HG02759 (cell line): Measurements from ENCODE around the gene NEUROD6.

Source experiments
- ATAC-seq: cut with Tn5 transposase; IDR thresholded peaks from one replicate; pipeline ENCODE4 v1.9.1; 2021; ENCODE audit warnings: mild to moderate bottlenecking, moderate library complexity; ENCODE audit not compliant: unreplicated experiment

NEUROD6 gene

DNA sequence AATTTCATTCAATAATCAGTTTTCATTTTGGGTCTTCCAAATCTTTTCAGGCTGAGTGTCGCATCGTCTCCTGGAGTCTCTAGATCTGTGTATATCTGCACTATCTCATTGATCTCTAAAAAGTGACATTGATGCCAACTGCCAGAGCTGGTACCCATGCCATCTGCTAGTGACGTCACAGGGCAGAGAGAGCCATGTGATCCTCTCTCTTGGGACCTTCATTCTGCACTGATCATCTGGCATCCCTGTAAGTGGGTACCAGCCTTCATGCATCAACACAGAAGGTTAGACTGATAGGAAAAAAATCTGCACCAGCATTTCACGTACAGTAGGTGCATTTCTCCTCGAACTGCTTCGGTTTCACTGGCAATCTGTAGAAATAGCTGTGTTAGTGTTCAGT, at the start of gene NEUROD6:
Gene NEUROD6 (minus strand): TSS at position 124 of the 400 bp plus-strand sequence. CDS start 1,458 bp downstream, outside the sequence.
- ATAC-seq: no peak

DNA sequence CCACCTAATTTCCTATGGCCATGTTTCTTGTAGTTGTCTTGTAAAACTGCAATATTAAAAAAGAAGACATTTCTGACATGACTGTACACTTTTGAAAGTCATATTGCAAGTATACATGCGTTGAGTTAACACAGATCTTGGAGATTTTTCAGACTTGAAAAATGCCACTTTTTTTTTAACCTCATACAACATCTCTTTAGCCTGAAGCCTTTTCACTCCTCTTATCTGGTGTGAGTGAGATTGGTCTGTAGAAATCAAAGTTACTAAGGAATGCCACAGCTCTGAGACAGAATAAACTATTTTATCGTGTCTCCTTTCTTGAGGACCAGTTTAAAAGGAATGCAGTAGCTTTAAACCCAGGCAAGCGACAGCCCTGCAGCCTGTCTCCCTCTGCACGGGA, 43.9 kb upstream of the NEUROD6 start:
- no peak for ATAC-seq

- ATAC-seq: no peak
Observed at GRCh38 chr7:31382722-31383121, 42.2 kb upstream of the NEUROD6 start.

GRCh38 chr7:31373337-31374289, 33.1 kb upstream of the NEUROD6 start:
- ATAC-seq: peak; percentile 82

DNA sequence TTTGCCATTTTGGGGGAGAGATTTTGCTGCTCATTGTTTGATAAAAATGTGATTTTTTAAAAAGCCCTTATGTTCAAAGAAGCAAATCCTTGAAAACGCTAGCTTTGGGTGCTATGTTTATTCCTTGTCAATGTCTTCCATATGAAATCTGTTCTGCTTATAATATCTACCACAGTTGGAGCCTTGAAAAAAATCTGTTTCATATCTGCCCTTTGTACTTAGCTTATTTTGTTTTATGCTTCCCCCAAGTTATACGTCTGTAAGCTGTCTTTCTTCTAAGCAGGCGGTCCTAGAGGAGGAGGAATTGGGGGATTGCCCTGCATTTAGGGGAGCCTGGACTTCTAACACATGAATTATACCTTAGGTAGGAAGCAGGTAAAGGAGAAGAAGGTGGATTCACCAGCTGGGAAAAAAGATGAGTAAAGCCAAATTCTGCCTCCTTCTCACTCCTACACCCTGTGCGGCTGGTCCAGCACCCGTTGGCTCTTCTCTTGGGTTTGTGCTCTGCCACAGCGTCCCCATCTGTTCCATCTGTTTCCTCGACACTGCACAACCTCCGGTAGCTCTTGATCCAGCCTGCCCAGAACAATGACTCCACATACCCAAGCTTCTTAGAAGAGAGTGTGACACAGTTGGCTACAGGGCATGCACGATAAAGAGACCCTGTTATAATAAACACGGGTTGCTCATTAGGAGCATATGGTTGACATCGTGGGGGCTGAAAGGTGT, 31.9 kb upstream of the NEUROD6 start:
- ATAC-seq: no peak

GRCh38 chr7:31371621-31372020, 31.1 kb upstream of the NEUROD6 start:
- ATAC-seq: no peak

DNA sequence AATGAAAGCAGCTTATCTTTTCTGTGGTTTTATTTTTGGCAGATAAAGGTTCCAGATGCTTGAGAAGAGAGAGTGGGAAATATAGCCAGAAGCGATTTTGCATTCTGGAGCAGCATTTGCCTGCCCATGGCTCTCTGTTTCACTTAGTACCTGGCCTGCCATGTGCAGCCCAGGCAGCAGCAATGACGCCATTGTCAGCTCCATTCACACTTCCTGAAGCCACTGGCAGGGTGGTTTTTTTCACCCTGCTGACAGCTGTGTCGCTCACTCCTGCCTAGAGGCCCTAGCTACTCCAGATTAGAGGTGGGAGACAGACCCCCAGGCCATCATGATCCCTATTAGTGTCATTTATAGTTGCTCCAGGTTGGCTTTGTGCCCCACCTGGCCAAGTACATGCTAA, 30.1 kb upstream of the NEUROD6 start:
- no peak for ATAC-seq

- no peak for ATAC-seq
Observed at GRCh38 chr7:31368620-31369019, 28.1 kb upstream of the NEUROD6 start.

- ATAC-seq: no peak
Observed at GRCh38 chr7:31363496-31363895, 23.0 kb upstream of the NEUROD6 start.

GRCh38 chr7:31363051-31363450, 22.5 kb upstream of the NEUROD6 start:
- no peak for ATAC-seq

DNA sequence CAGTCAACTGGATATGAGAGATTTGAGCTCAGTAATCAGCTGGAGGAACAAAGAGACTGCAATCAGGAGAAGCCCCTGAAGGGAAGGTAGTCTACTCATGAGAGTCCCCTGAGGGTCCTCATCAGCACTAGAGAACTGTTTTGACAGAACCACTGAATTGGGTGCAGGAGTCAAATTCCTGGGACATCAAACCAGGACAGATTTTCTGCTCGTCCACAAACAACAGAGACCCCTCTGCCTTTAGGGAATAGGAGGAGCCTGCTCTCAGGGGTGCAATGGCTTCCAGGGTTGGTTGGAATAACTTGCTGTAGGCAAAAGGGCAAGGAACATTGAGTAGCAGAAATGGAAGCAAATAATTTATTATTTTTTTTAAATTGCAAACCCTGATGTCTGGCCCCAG, 21.9 kb upstream of the NEUROD6 start:
- ATAC-seq: no peak

- no peak for ATAC-seq
Observed at GRCh38 chr7:31358467-31358866, 17.9 kb upstream of the NEUROD6 start.

- no peak for ATAC-seq
Observed at GRCh38 chr7:31345421-31345820, 4.9 kb upstream of the NEUROD6 start.

GRCh38 chr7:31343516-31344305, 3.2 kb upstream of the NEUROD6 start:
- no peak for ATAC-seq

DNA sequence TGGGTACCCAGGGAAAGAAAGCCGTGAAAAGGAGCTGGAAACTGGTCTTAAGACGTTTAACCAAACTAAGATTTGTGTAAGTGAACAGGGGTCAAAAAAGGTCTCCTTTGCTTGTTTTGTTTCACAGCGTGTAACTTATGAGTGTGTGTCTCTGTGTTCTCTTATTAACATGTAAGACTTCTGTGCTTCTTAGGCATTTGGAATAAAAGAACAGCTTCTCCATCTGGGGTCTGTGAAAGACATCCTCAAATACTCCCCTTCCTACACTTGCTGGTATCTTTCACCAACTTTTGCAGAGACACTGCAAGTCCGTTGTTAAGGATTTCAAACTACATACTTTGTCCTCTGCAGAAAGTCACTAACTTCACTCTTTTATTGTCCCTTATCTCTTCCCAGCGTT, 615 bp upstream of the NEUROD6 start:
- ATAC-seq: no peak

- ATAC-seq: no peak
Observed at GRCh38 chr7:31340051-31340450, 475 bp downstream of the NEUROD6 start.

- no peak for ATAC-seq
Observed at GRCh38 chr7:31338706-31339105, 1.8 kb downstream of the NEUROD6 start.

DNA sequence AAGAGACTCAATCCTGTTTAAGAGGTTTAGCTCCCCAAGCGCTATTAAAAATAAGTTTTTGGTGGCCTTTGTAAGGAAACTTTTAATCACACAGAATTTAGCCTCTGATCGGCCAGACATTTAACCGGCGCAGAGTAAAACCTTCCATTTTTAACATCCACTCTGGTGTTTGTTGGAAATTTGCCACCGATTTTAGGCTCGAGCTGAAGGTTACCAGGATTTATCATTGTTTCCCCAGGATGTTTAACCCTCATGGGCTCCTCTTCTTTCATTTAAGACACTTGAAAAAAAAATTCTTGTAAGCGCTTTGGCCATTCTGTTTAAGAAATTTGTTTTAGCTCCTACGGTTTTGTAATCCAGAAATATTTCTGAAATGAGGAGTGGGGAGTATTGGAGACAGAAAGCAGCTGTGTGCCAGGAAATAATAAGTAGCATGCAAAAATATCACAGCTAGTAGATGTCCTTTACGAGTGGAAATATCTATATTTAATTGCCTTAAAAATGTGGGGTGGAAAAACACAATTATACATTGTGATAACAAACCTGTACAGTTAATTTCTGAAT, 3.4 kb downstream of the NEUROD6 start:
- ATAC-seq: no peak

- no peak for ATAC-seq
Observed at GRCh38 chr7:31336202-31337001, 4.1 kb downstream of the NEUROD6 start.

- ATAC-seq: no peak
Observed at GRCh38 chr7:31335884-31336201, 4.7 kb downstream of the NEUROD6 start.
